K562 (cell line): ENCODE results near the gene UBA7. TPM values are rescaled to one million over a fixed set of nuclear protein-coding genes. Genes with fewer than 3 reads are reported as not detected.

ENCODE experiments used
- ATAC-seq: fragments of 200-7000 bp; cut with Tn5 transposase; 3 replicates; pipeline ENCODE4 v1.9.1; 2020; ENCODE audit warnings: moderate library complexity
- BruUV-seq: library from RNA; stranded (reverse); fragments of 400-500 nt; replicated peaks from 2 replicates; lab custom pipeline; 2021; lab: Mats Ljungman, UMichigan
- CTCF ChIA-PET: fragments of 300-600 bp; formaldehyde crosslinking; extraction: SDS; loops from one replicate; lab custom pipeline; 2021; ENCODE audit warnings: low intra/inter-chr PET ratio; lab: Yijun Ruan, JAX
- POLR2A ChIA-PET: fragments of 300-600, 350-650 bp; sonication (Branson Sonifier 250); formaldehyde crosslinking; extraction: SDS; loops from one replicate; lab custom pipeline; 2021; ENCODE audit warnings: antibody characterized with exemption, inconsistent platforms; lab: Yijun Ruan, JAX
- DNase-seq, 4 experiments: peaks; one replicate each; pipeline versions ENCODE4 v3.0.0 to v3.0.0-alpha.2; 2011 to 2018; ENCODE audit warnings: low spot score in 3 of 4, mixed read lengths in 3 of 4; ENCODE audit errors: extremely low read depth in 1 of 4
- FAIRE-seq: peaks from 2 replicates; lab custom pipeline; 2011; peaks lifted over from hg19 to GRCh38; lab: Jason Lieb, UNC
- H2AFZ ChIP-seq: 2 replicates; pipeline ENCODE4 v1.6.0; 2011; ENCODE audit warnings: low read depth, low read length, control low read depth, inconsistent platforms
- H3K27ac ChIP-seq: fragments of 200-600 bp; 3 replicates; pipeline ENCODE4 v1.8.0; 2011; ENCODE audit warnings: low read depth, mild to moderate bottlenecking, control low read depth, inconsistent platforms, low read length, moderate library complexity, mixed read lengths; ENCODE audit errors: extremely low read depth
- H3K27me3 ChIP-seq, 2 experiments: fragments of 300-600 bp in 1 of 2; 2 replicates in 1 of 2; 3 replicates in 1 of 2; pipeline versions ENCODE4 v1.6.0 to v1.8.0; 2011; ENCODE audit warnings: inconsistent platforms in 2 of 2, low read length in 2 of 2, mild to moderate bottlenecking in 1 of 2, mixed read lengths in 1 of 2, moderate library complexity in 1 of 2; ENCODE audit not compliant: control insufficient read depth in 2 of 2, insufficient read depth in 2 of 2
- H3K36me3 ChIP-seq: fragments of 300-600 bp; 3 replicates; pipeline ENCODE4 v1.8.0; 2011; ENCODE audit warnings: mild to moderate bottlenecking, low read length, inconsistent platforms; ENCODE audit not compliant: control insufficient read depth, insufficient read depth
- H3K4me1 ChIP-seq, 2 experiments: fragments of 200-600 bp in 1 of 2; replicated peaks in 1 of 2; 2 replicates in 1 of 2; 3 replicates in 1 of 2; pipeline versions ENCODE4 v1.5.1 to v1.8.0; 2011; ENCODE audit warnings: inconsistent platforms in 2 of 2, low read length in 2 of 2, mild to moderate bottlenecking in 1 of 2, mixed read lengths in 1 of 2, moderate library complexity in 1 of 2; ENCODE audit not compliant: control insufficient read depth in 2 of 2, insufficient read depth in 2 of 2
- H3K4me2 ChIP-seq: 2 replicates; pipeline ENCODE4 v1.6.1; 2011; ENCODE audit warnings: low read length, control low read depth, inconsistent platforms, mixed read lengths; ENCODE audit not compliant: insufficient read depth
- H3K4me3 ChIP-seq: fragments of 200-600 bp; sonication (generic), shearing (Covaris generic); 2 replicates; pipeline ENCODE4 v1.5.1; 2016; ENCODE audit warnings: control low read depth, inconsistent platforms
- H3K79me2 ChIP-seq: fragments of 200-600 bp; 3 replicates; pipeline ENCODE4 v1.8.0; 2011; ENCODE audit warnings: low read length, inconsistent platforms; ENCODE audit not compliant: control insufficient read depth, insufficient read depth
- H3K9ac ChIP-seq, 2 experiments: 2 replicates each; pipeline versions ENCODE4 v1.6.0 to v1.6.1; 2011; ENCODE audit warnings: low read depth in 2 of 2, low read length in 2 of 2, control low read depth in 1 of 2, inconsistent platforms in 1 of 2, mild to moderate bottlenecking in 1 of 2, mixed read lengths in 1 of 2; ENCODE audit not compliant: insufficient read depth in 1 of 2
- H3K9me1 ChIP-seq: one replicate; pipeline ENCODE4 v1.6.0; 2011; ENCODE audit warnings: inconsistent platforms, mild to moderate bottlenecking, low read length, moderate library complexity; ENCODE audit not compliant: control insufficient read depth, insufficient read depth
- H3K9me3 ChIP-seq: replicated peaks from 2 replicates; pipeline ENCODE4 v1.5.1; 2011; ENCODE audit warnings: low read depth, low read length, inconsistent platforms; ENCODE audit not compliant: control insufficient read depth, insufficient read depth
- H4K20me1 ChIP-seq: replicated peaks from 2 replicates; pipeline ENCODE4 v1.6.1; 2011; ENCODE audit warnings: low read length, inconsistent platforms, mixed read lengths; ENCODE audit not compliant: control insufficient read depth, insufficient read depth
- ARID1B ChIP-seq: fragments of 450-650 bp; IDR thresholded peaks from 2 replicates; pipeline ENCODE4 v1.6.1; 2016; ENCODE audit warnings: antibody characterized with exemption, mild to moderate bottlenecking, inconsistent platforms
- CREM ChIP-seq: IDR thresholded peaks from 2 replicates; pipeline ENCODE4 v1.6.1; 2014; ENCODE audit warnings: antibody characterized with exemption, low read depth
- CTBP1 ChIP-seq: fragments of 450-650 bp; IDR thresholded peaks from 2 replicates; pipeline ENCODE4 v1.6.1; 2016; ENCODE audit warnings: borderline replicate concordance
- EP400 ChIP-seq: fragments of 450-650 bp; IDR thresholded peaks from 2 replicates; pipeline ENCODE4 v1.6.1; 2017; ENCODE audit warnings: antibody characterized with exemption, mild to moderate bottlenecking, moderate library complexity
- ETS1 ChIP-seq: conservative IDR thresholded peaks from 2 replicates; pipeline ENCODE4 v1.6.1; 2011; ENCODE audit warnings: low read depth, mild to moderate bottlenecking, low read length; ENCODE audit not compliant: control insufficient read depth
- GABPA ChIP-seq: fragments of 200-800 bp; sonication (Bioruptor generic); conservative IDR thresholded peaks from 2 replicates; pipeline ENCODE4 v1.6.1; 2016; ENCODE audit warnings: low read depth, missing genetic modification characterization, missing compliant biosample characterization
- HDAC1 ChIP-seq, 2 experiments: fragments of 450-650 bp; IDR thresholded peaks; 2 replicates each; pipeline ENCODE4 v1.6.1; 2016 to 2017; ENCODE audit warnings: inconsistent platforms in 1 of 2, mild to moderate bottlenecking in 1 of 2, moderate library complexity in 1 of 2
- MNT ChIP-seq, 2 experiments: fragments of 450-650 bp; conservative IDR thresholded peaks; 2 replicates each; pipeline ENCODE4 v1.6.1; 2017; ENCODE audit warnings: mild to moderate bottlenecking in 2 of 2, moderate library complexity in 2 of 2
- NFIC ChIP-seq: fragments of 450-650 bp; IDR thresholded peaks from 2 replicates; pipeline ENCODE4 v1.6.1; 2017; ENCODE audit warnings: mild to moderate bottlenecking, inconsistent platforms
- PML ChIP-seq: IDR thresholded peaks from 2 replicates; pipeline ENCODE4 v1.6.1; 2012; ENCODE audit warnings: low read length, inconsistent platforms
- POLR2G ChIP-seq: fragments of 200-400 bp; formaldehyde crosslinking; IDR thresholded peaks from 2 replicates; pipeline ENCODE4 v1.6.1; 2017; ENCODE audit warnings: low read depth, mild to moderate bottlenecking, antibody characterized with exemption, low read length, moderate library complexity
- SAP30 ChIP-seq: fragments of 200-600 bp; sonication (generic); IDR thresholded peaks from 2 replicates; pipeline ENCODE4 v1.6.1; 2012; ENCODE audit warnings: borderline replicate concordance, low read depth, mild to moderate bottlenecking, moderate library complexity, low read length, control low read depth, inconsistent platforms; ENCODE audit not compliant: insufficient read depth, poor library complexity, severe bottlenecking
- U2AF1 ChIP-seq: fragments of 200-400 bp; formaldehyde crosslinking; optimal IDR thresholded peaks from 2 replicates; pipeline ENCODE3; 2017; ENCODE audit warnings: mild to moderate bottlenecking, low read depth, low read length, moderate library complexity
- ZEB2 ChIP-seq: fragments of 450-650 bp; IDR thresholded peaks from 2 replicates; pipeline ENCODE4 v1.6.1; 2016
- ZNF143 ChIP-seq: sonication (generic); formaldehyde crosslinking; IDR thresholded peaks from 2 replicates; pipeline ENCODE4 v1.9.0; 2022; ENCODE audit warnings: mild to moderate bottlenecking, missing genetic modification reagents
- ZNF76 ChIP-seq: fragments of 250-450 bp; sonication (Bioruptor Pico); IDR thresholded peaks from 2 replicates; pipeline ENCODE4 v1.4.0; 2020; ENCODE audit warnings: mild to moderate bottlenecking, moderate library complexity, borderline replicate concordance
- WGBS: fragments of 100-300 bp; shearing (Covaris generic); methylation state at CpG from one replicate; pipeline ENCODE4 v1.1.6; 2016; ENCODE audit warnings: low coverage, mixed read lengths; ENCODE audit not compliant: insufficient coverage; ENCODE audit errors: missing lambda C conversion rate; 5-methylcytosine and 5-hydroxymethylcytosine counted together
- in situ Hi-C: fragments of 300-500 bp; cut with MboI; formaldehyde crosslinking; loops from 4 replicates; pipeline ENCODE4 v1.15.0; 2018; ENCODE audit warnings: inconsistent platforms, mixed read lengths
- intact Hi-C: fragments of 100-400 bp; cut with micrococcal nuclease; formaldehyde crosslinking; loops from 2 replicates; pipeline ENCODE4 v1.14.2; 2022
- polyA plus RNA-seq, 8 experiments: library from polyadenylated mRNA; depleted of rRNA in 4 of 8; stranded (reverse) in 5 of 8; unstranded in 3 of 8; fragments of >200 nt; fragmentation: Nextera tagmentation in 2 of 8; fragmentation: Illumina TruSeq in 1 of 8; extraction: Ambion mirVana in 2 of 8; extraction: Trizol in 1 of 8; gene quantifications; 2 replicates each; pipeline versions ENCODE4 v1.2.1 to v1.2.3, GENCODE V29; 2011 to 2014; ENCODE audit warnings: inconsistent platforms in 1 of 8, missing spikeins in 1 of 8
- total RNA-seq, 7 experiments: library from RNA; depleted of rRNA in 6 of 7; stranded (reverse); fragments of >200 nt in 6 of 7; fragmentation: Illumina TruSeq in 2 of 7; extraction: Trizol in 2 of 7; gene quantifications; 2 replicates each; pipeline versions ENCODE4 v1.2.1 to v1.2.3, GENCODE V29; 2011 to 2021; ENCODE audit warnings: low replicate concordance in 1 of 7

Gene UBA7
- total and polyA plus RNA-seq, 9 of the 15 experiments (the other 6 are each of a cell fraction or from before 2014, with no cell fraction given) = 0.17 to 3.3 (median 2.0) TPM

- TF ChIP-seq ZEB2 = no peak
Measured at GRCh38 chr3:49804141-49805041, 9.4 kb downstream of the UBA7 start (continued).

GRCh38 chr3:49803465-49804140 is 10.2 kb downstream of the UBA7 start:
- whole genome bisulfite sequencing = 16% methylated on average over 18 of the region's 41 CpGs
- ChIA-PET POLR2A (interaction anchor here (0.6 to 2.4 kb wide), 9 partner anchors 10 to 266 kb away, joined by 3 to 16 read pairs (median 4); partner anchors contain the start of genes IP6K1, MST1R and UBA7), CTCF (no interaction called here)
- DNase-seq = peak; percentile 66 to 80 (median 68)
- no peak for FAIRE-seq
- H3K79me2 ChIP-seq = peaks cover 23% of the 10 kb centered on the region
- no peaks in the 10 kb centered on the region for H4K20me1 ChIP-seq
- in situ Hi-C loops = no loop called here
- peak overlapping the region; percentile 88 for H2AFZ ChIP-seq
- no peaks in the 10 kb centered on the region for H3K27me3 ChIP-seq
- peak overlapping the region; percentile 81 for H3K27ac ChIP-seq
- TSS peak; percentile 64 for BruUV-seq
- H3K4me2 ChIP-seq = peak overlapping the region; percentile 96
- H3K9me1 ChIP-seq = peaks cover 4% of the 10 kb centered on the region
- H3K36me3 ChIP-seq = peaks cover 9% of the 10 kb centered on the region; the same call in 2 of the 3 replicates
- peak; percentile 48 for ATAC-seq
- intact Hi-C loops = loop anchor here (2.0 kb wide), 1 partner anchor 103 kb away; no protein-coding TSS in a partner anchor
- H3K4me3 ChIP-seq = peak overlapping the region; percentile 82
- H3K9ac ChIP-seq = peak overlapping the region; percentile 71 to 95
- peaks cover 43 to 64% of the 10 kb centered on the region in 2 experiments for H3K4me1 ChIP-seq
- no peaks in the 10 kb centered on the region for H3K9me3 ChIP-seq
- TF ChIP-seq EP400 (no peak; the same call in 1 of the 2 replicates), PML (0 out of 2 replicates have a peak, but pooled peaks have one; percentile 3), NFIC (peak; percentile 15; the same call in 1 of the 2 replicates), ARID1B (0 out of 2 replicates have a peak, but pooled peaks have one; percentile 13), SAP30 (peak; percentile 13), HDAC1 (IDR thresholded peaks at IDR 0.05) (peak in 1 of 2 experiments; percentile 65; a peak in 2 of 4 replicates), ZNF76 (no peak), ZNF143 (CRISPR knock-in tag) (no peak), ETS1 (0 out of 2 replicates have a peak, but pooled peaks have one; percentile 9), U2AF1 (no peak), POLR2G (peak; percentile 68), MNT (conservative IDR thresholded peaks at IDR 0.05) (peak in 1 of 2 experiments; percentile 76; a peak in 2 of 4 replicates), GABPA (no peak), CTBP1 (no peak), CREM (peak; percentile 33; the same call in 1 of the 2 replicates)
